ENCODE results near the gene GBA2.

Gene GBA2

GRCh38 chr9:35766997-35767396, 18.0 kb upstream of the GBA2 start:
- no peak for FAIRE-seq
- DNase-seq (ENCODE audit: insufficient read length, low spot score), result no peak
- TF ChIP-seq CTCF (IDR thresholded peaks at IDR 0.05; ENCODE audit: insufficient read depth, missing control alignments), result no peak

- FAIRE-seq, result no peak
- no peak for DNase-seq (ENCODE audit: insufficient read length, low spot score)
- no peak for TF ChIP-seq CTCF (IDR thresholded peaks at IDR 0.05; ENCODE audit: insufficient read depth, missing control alignments)
Measured at GRCh38 chr9:35763803-35764202, 14.8 kb upstream of the GBA2 start.

- FAIRE-seq (no peak), DNase-seq (ENCODE audit: insufficient read length, low spot score) (no peak)
- TF ChIP-seq CTCF (IDR thresholded peaks at IDR 0.05; ENCODE audit: insufficient read depth, missing control alignments), result no peak
Measured at GRCh38 chr9:35763181-35763580, 14.2 kb upstream of the GBA2 start.

GRCh38 chr9:35760651-35761050, 11.6 kb upstream of the GBA2 start:
- no peak for TF ChIP-seq CTCF (IDR thresholded peaks at IDR 0.05; ENCODE audit: insufficient read depth, missing control alignments)
- no peak for DNase-seq (ENCODE audit: insufficient read length, low spot score)
- no peak for FAIRE-seq

GRCh38 chr9:35759795-35760194, 10.8 kb upstream of the GBA2 start:
- no peak for FAIRE-seq
- TF ChIP-seq CTCF (IDR thresholded peaks at IDR 0.05; ENCODE audit: insufficient read depth, missing control alignments), result no peak
- no peak for DNase-seq (ENCODE audit: insufficient read length, low spot score)

GRCh38 chr9:35758475-35759050, 9.5 kb upstream of the GBA2 start:
- FAIRE-seq, result no peak
- no peak for DNase-seq (ENCODE audit: insufficient read length, low spot score)
- TF ChIP-seq CTCF (IDR thresholded peaks at IDR 0.05; ENCODE audit: insufficient read depth, missing control alignments), result no peak

- TF ChIP-seq CTCF (IDR thresholded peaks at IDR 0.05; ENCODE audit: insufficient read depth, missing control alignments), result no peak
- FAIRE-seq (no peak), DNase-seq (ENCODE audit: insufficient read length, low spot score) (no peak)
Measured at GRCh38 chr9:35757892-35758275, 8.9 kb upstream of the GBA2 start.

All from D721Med (cell line).